Natural killer cell (primary cell): ENCODE results near the gene CARMIL1. TPM values are rescaled to one million over a fixed set of nuclear protein-coding genes. Genes with fewer than 3 reads are reported as not detected.

Experiments
- ATAC-seq, 3 donors: fragments of 150-1000 bp in 2 of 3; fragments of 200-7000 bp in 1 of 3; cut with Tn5 transposase; 1 replicate in 1 of 3; 2 replicates in 2 of 3; pipeline ENCODE4 v1.10.0; 2021; ENCODE audit warnings: mild to moderate bottlenecking in 2 of 3, moderate library complexity in 2 of 3
- DNase-seq, 2 donors: peaks; one replicate each; pipeline versions ENCODE4 v3.0.0 to v3.0.0-alpha.2; 2013 to 2021; ENCODE audit warnings: mixed read lengths in 1 of 2
- H3K27ac ChIP-seq: one replicate; pipeline ENCODE4 v1.5.1; 2013; ENCODE audit warnings: mild to moderate bottlenecking, low read length
- H3K27me3 ChIP-seq: one replicate; pipeline ENCODE4 v1.6.1; 2013; ENCODE audit warnings: low read length; ENCODE audit not compliant: control insufficient read depth, insufficient read depth
- H3K36me3 ChIP-seq: one replicate; pipeline ENCODE4 v1.6.1; 2013; ENCODE audit warnings: low read length; ENCODE audit not compliant: control insufficient read depth, insufficient read depth
- H3K4me1 ChIP-seq: one replicate; pipeline ENCODE4 v1.6.1; 2013; ENCODE audit warnings: low read length; ENCODE audit not compliant: control insufficient read depth, insufficient read depth
- H3K4me3 ChIP-seq: one replicate; pipeline ENCODE4 v1.5.1; 2013; ENCODE audit warnings: low read length
- H3K9me3 ChIP-seq: one replicate; pipeline ENCODE4 v1.6.1; 2013; ENCODE audit warnings: low read length; ENCODE audit not compliant: control insufficient read depth, insufficient read depth
- H3K27ac Mint-ChIP-seq, 2 donors: one replicate each; pipeline ENCODE4 v1.8.0; 2022; ENCODE audit warnings: mild to moderate bottlenecking in 2 of 2, mixed read lengths in 2 of 2, moderate library complexity in 1 of 2
- H3K27me3 Mint-ChIP-seq, 2 donors: one replicate each; pipeline ENCODE4 v1.8.0; 2022; ENCODE audit warnings: low read depth in 2 of 2, mixed read lengths in 2 of 2
- H3K36me3 Mint-ChIP-seq: one replicate; pipeline ENCODE4 v1.8.0; 2022; ENCODE audit warnings: mixed read lengths
- H3K4me1 Mint-ChIP-seq, 2 donors: one replicate each; pipeline ENCODE4 v1.8.0; 2022; ENCODE audit warnings: mixed read lengths in 2 of 2
- H3K4me3 Mint-ChIP-seq: one replicate; pipeline ENCODE4 v1.8.0; 2022; ENCODE audit warnings: mild to moderate bottlenecking, moderate library complexity, mixed read lengths
- H3K9me3 Mint-ChIP-seq, 2 donors: one replicate each; pipeline ENCODE4 v1.8.0; 2022; ENCODE audit warnings: mixed read lengths in 2 of 2
- WGBS: methylation state at CpG from one replicate; pipeline ENCODE4 v1.1.7; 2013; ENCODE audit warnings: missing lambda C conversion rate; ENCODE audit not compliant: insufficient coverage; 5-methylcytosine and 5-hydroxymethylcytosine counted together
- intact Hi-C: fragments of 100-400 bp; cut with micrococcal nuclease; formaldehyde crosslinking; loops from one replicate; pipeline ENCODE4 v1.14.2; 2022
- total RNA-seq, 4 donors: library from RNA; stranded (reverse); fragments of 120-200 nt in 1 of 4; gene quantifications; one replicate each; pipeline versions ENCODE4 v1.2.3 to v1.2.4, GENCODE V29; 2013 to 2022
- TF ChIP-seq, protein P1 (sequence below): fragments of 200-600 bp; IDR thresholded peaks from one replicate; pipeline ENCODE4 v1.8.0; 2022; ENCODE audit warnings: antibody characterized with exemption

The CARMIL1 gene
- total RNA-seq, 3 donors from 2014 or later (not counting 1 experiment from before 2014, with no cell fraction given), result 0.25 to 1.1 (median 0.35) TPM

DNA sequence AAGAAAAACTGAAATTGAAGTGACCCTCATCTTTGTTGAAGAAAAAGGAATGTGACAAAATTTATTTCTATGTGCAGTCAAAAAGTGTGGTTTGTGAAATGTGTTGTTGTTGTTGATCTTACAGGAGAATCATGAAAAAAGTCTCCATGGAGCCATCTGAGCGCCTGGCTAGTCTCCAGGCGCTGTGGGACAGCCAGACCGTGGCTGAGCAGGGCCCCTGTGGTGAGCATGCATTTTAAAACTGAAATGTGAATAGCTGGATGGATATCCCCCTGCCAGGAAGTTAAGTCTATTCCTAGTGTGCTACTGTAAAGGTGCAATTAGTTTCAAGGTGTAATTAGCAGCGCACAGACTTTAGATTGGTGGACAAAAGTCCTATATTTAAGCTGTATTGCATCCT is 170.6 kb downstream of the CARMIL1 start:
- H3K27me3 Mint-ChIP-seq, result no peaks in the 10 kb centered on the region
- intact Hi-C loops, result no loop called here
- no peak overlapping the region for H3K27ac ChIP-seq
- no peaks in the 10 kb centered on the region for H3K36me3 Mint-ChIP-seq
- DNase-seq, result no peak
- no peak overlapping the region for H3K27ac Mint-ChIP-seq
- TF ChIP-seq, protein P1, sequence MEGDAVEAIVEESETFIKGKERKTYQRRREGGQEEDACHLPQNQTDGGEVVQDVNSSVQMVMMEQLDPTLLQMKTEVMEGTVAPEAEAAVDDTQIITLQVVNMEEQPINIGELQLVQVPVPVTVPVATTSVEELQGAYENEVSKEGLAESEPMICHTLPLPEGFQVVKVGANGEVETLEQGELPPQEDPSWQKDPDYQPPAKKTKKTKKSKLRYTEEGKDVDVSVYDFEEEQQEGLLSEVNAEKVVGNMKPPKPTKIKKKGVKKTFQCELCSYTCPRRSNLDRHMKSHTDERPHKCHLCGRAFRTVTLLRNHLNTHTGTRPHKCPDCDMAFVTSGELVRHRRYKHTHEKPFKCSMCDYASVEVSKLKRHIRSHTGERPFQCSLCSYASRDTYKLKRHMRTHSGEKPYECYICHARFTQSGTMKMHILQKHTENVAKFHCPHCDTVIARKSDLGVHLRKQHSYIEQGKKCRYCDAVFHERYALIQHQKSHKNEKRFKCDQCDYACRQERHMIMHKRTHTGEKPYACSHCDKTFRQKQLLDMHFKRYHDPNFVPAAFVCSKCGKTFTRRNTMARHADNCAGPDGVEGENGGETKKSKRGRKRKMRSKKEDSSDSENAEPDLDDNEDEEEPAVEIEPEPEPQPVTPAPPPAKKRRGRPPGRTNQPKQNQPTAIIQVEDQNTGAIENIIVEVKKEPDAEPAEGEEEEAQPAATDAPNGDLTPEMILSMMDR, result no peak
- no peaks in the 10 kb centered on the region for H3K27me3 ChIP-seq
- peaks cover 10 to 16% of the 10 kb centered on the region in 2 donors for H3K4me1 Mint-ChIP-seq
- H3K9me3 ChIP-seq, result peaks cover 7% of the 10 kb centered on the region
- no peaks in the 10 kb centered on the region for H3K36me3 ChIP-seq
- no peak overlapping the region for H3K4me3 Mint-ChIP-seq
- H3K9me3 Mint-ChIP-seq, result no peaks in the 10 kb centered on the region
- no peak for ATAC-seq
- WGBS, result 66% methylated on average over 4 of the region's 4 CpGs
- H3K4me1 ChIP-seq, result peaks cover 8% of the 10 kb centered on the region
- no peak overlapping the region for H3K4me3 ChIP-seq

DNA sequence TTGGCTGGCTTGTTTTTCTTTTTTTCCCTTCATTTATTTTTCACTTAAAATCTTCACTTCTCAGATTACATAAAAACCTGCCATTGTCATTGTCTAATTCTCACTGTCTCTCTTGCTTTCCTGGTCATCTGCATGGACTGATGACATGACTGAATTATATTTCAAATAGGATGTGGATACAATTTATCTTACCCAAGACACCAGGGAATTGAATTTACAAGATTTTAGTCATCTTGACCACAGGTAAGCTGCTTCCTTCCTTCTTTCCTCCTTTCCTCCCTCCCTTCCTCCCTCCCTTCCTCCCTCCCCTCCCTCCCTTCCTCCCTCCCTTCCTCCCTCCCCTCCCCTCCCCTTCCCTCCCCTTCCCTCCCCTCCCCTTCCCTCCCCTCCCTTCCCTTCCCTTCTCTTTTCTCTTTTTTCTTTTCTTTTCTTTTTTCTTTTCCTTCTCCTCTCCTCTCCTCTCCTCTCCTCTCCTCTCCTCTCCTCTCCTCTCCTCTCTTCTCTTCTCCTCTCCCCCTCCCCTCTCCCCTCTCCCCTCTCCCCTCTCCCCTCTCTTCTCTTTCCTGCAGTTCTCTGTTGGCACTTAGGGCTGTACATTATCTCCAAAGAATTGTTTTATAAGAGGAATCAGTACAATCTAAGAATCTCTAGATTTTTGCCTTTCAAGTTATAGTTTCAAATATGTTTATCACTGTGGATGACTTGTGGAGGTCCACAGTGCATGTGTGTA is 171.5 kb downstream of the CARMIL1 start:
- Mint-ChIP-seq H3K27me3 (no peaks in the 10 kb centered on the region), H3K9me3 (no peaks in the 10 kb centered on the region), H3K4me1 (peaks cover 10 to 16% of the 10 kb centered on the region in 2 donors), H3K27ac (no peak overlapping the region), H3K4me3 (no peak overlapping the region), H3K36me3 (no peaks in the 10 kb centered on the region)
- Histone ChIP-seq H3K27me3 (no peaks in the 10 kb centered on the region), H3K36me3 (no peaks in the 10 kb centered on the region), H3K9me3 (peaks cover 4% of the 10 kb centered on the region), H3K4me1 (peaks cover 8% of the 10 kb centered on the region), H3K27ac (no peak overlapping the region), H3K4me3 (no peak overlapping the region)
- ATAC-seq (no peak), DNase-seq (no peak)
- TF ChIP-seq, protein P1, result no peak
- intact Hi-C loops, result no loop called here

DNA sequence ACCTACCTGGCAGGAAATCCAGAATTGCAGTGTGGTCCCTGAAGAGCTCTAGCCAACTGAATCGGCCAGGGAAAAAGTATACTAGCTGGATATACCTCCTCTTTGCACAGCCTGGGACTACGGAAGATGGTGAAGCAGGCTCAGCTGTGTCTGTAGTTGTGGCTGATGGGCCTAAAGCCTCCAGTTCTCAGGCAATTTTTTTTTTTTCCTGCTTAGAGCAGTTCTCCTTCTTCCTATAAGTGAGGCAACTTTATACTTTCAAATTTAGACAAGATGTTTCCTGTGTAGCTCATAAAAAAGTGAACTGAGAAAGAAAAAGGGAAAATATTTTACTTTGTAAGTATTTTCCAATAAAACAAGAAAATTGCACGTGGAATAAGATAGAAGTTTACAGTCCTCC is 172.9 kb downstream of the CARMIL1 start:
- H3K4me1 ChIP-seq, result peaks cover 8% of the 10 kb centered on the region
- no peak overlapping the region for H3K27ac Mint-ChIP-seq
- WGBS, result 40% methylated on average over 3 of the region's 3 CpGs
- no peaks in the 10 kb centered on the region for H3K9me3 ChIP-seq
- intact Hi-C loops, result no loop called here
- no peaks in the 10 kb centered on the region for H3K9me3 Mint-ChIP-seq
- no peak overlapping the region for H3K27ac ChIP-seq
- H3K4me3 ChIP-seq, result no peak overlapping the region
- peaks cover 10 to 11% of the 10 kb centered on the region in 2 donors for H3K4me1 Mint-ChIP-seq
- ATAC-seq (no peak), DNase-seq (no peak)
- TF ChIP-seq, protein P1, result no peak
- no peaks in the 10 kb centered on the region for H3K36me3 ChIP-seq
- H3K27me3 ChIP-seq, result no peaks in the 10 kb centered on the region
- H3K27me3 Mint-ChIP-seq, result no peaks in the 10 kb centered on the region
- H3K36me3 Mint-ChIP-seq, result no peaks in the 10 kb centered on the region
- H3K4me3 Mint-ChIP-seq, result no peak overlapping the region

DNA sequence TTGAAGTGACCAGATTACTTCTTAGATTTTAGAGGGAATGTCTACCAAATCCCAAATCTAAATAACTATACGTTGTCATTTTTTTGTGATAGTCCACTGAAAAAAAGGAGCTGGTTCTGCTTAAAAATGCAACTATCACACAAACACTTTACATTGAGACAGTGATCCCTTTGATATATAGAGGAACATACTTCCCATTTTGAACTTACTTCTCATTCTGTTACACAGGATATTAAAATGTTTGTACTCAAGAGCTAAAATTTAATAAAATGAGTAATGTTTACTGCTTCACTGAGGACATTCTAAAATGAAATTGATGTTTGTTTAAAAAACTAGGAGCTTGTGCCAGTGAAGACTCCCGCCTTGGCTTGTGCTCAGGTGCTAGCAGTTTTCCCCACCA is 174.1 kb downstream of the CARMIL1 start:
- Mint-ChIP-seq H3K36me3 (no peaks in the 10 kb centered on the region), H3K27me3 (peaks cover 0 to 3% of the 10 kb centered on the region in 2 donors), H3K4me1 (peaks cover 0 to under 1% of the 10 kb centered on the region in 2 donors), H3K27ac (no peak overlapping the region), H3K9me3 (no peaks in the 10 kb centered on the region), H3K4me3 (no peak overlapping the region)
- no peaks in the 10 kb centered on the region for H3K27me3 ChIP-seq
- no peak overlapping the region for H3K27ac ChIP-seq
- 86% methylated on average over 1 of the region's 2 CpGs for WGBS
- TF ChIP-seq, protein P1, result no peak
- DNase-seq (no peak), ATAC-seq (no peak)
- no peaks in the 10 kb centered on the region for H3K9me3 ChIP-seq
- no peaks in the 10 kb centered on the region for H3K36me3 ChIP-seq
- intact Hi-C loops, result no loop called here
- H3K4me3 ChIP-seq, result no peak overlapping the region
- peaks cover 2% of the 10 kb centered on the region for H3K4me1 ChIP-seq
